SHP77 treated with DMSO at 0.1 percent for 48 hours (cell line): ENCODE data around the gene CABLES1.

Source experiments
- DNase-seq: peaks from one replicate; lab custom pipeline; 2025; lab: John Stamatoyannopoulos, UW

The CABLES1 gene

DNA sequence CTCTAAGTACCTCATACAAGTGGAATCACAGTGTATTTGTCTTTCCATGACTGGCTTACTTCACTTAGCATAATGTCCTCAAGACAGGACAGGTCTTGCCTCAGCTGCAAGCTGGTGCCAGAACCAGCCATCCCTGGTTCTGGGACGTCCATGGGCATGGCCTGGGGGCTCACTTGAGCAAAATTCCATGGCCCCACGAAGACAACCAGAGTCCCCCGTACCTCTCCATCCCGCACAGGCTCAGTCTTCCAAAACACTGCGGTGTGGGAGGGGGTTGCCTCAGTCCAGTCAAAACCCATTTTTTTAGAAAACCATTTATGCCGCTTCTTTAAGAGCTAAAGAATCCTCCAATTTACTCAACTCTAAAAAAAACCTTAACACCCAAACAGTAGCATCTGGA is 21.7 kb upstream of the CABLES1 start:
- DNase-seq, result no peak

- no peak for DNase-seq
Measured at GRCh38 chr18:23114171-23114881, 21.0 kb upstream of the CABLES1 start.

- DNase-seq, result no peak
Measured at GRCh38 chr18:23114911-23115310, 20.4 kb upstream of the CABLES1 start.

- no peak for DNase-seq
Measured at GRCh38 chr18:23115683-23116096, 19.6 kb upstream of the CABLES1 start.

DNA sequence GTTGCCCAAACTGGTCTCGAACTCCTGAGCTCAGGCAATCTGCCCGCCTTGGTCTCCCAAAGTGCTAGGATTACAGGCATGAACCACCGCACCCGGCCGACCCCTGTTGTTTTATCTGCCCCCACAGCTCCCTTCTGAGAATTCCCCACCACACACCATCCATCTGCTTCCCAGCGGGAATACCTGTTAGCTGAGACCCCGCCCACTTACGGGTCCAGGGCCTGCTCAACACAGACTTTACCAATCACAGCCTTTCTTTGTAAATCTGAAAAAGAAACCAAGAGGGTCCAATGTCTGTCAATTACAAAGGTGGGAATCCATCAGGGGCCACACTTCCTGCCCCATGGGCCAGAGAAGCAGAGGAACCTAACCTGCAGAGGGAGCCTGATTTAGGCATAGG is 14.2 kb upstream of the CABLES1 start:
- DNase-seq, result no peak

GRCh38 chr18:23122334-23123229 is 12.7 kb upstream of the CABLES1 start:
- DNase-seq, result no peak

GRCh38 chr18:23126376-23127056 is 8.8 kb upstream of the CABLES1 start:
- no peak for DNase-seq

- no peak for DNase-seq
Measured at GRCh38 chr18:23127090-23127489, 8.2 kb upstream of the CABLES1 start.

GRCh38 chr18:23129355-23130002 is 5.8 kb upstream of the CABLES1 start:
- DNase-seq, result no peak

DNA sequence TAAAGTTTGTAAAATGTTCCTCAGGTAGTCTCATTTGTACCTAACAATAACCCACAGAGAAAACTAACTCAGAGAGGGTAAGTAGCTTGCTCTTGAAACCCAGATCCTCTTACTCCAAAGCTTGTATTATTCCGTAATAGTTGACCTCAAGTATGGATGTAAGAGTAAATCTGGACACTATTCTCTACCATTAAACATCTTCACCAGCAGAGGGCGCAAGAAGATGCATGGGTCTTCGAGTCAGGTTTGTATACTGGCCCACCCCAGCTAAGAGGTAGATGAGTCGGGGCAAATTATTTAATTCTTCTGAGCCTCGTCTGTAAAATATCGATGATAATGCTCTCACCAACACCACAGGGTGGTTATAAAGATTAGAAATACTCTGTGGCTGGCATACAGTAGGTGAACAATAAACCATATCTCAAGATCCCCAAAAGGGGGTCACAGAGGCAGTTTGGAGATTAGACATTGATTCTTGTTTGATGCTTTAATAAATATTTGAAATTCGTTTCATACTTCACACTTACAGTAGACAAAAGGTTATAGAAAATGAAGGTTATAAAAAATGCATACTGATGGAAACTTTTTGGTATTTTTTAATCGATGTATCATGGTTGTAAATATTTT is 3.5 kb upstream of the CABLES1 start:
- DNase-seq, result peak; percentile 51

DNA sequence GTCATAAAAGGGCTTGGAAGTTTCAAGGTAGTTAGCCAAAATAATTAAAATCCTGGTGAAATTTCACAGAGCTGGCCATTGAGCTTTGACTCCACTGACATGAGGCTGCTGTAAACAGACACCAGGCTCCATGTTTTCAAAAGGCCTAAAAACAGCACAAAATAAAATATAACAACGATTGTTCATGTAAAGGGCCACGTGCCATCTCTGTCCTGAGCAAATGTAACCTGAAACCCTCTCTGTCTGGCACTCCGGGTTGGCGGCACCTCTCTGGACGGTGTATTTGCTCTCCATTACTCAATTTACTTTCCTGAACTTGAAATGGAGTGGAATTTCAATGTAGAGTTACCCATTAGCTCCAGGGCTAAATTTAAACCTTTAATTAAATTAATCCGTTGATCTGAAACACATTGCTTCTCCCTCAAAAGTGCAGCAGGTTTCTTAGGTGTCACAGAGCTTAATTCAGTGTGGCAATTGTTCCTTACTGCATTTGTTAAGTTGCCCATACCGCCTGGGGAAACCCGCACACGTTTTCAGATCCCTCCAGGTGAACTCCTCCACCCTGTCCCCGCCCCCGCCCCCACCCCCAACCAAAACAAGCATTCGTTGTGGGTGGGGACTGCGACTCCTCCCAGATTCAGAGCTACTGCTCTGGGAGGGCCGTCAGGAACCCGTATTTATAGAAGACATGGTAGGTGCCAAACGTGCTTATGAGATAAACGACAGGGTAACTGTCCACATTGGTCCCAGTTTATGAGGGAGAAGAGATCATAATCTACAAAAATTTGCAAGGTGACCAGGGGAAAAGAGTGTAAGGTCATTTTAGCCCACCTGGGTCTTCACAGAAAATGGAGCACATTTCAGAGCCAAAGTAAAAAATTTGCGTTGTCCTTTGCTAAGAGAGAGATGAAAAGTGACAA is 1.2 kb upstream of the CABLES1 start:
- peak; percentile 70 for DNase-seq

- DNase-seq, result no peak
Measured at GRCh38 chr18:23135550-23136325, 453 bp downstream of the CABLES1 start.

GRCh38 chr18:23136326-23137096 is 1.2 kb downstream of the CABLES1 start:
- DNase-seq, result no peak

- DNase-seq, result no peak
Measured at GRCh38 chr18:23137097-23137635, 1.9 kb downstream of the CABLES1 start.

DNA sequence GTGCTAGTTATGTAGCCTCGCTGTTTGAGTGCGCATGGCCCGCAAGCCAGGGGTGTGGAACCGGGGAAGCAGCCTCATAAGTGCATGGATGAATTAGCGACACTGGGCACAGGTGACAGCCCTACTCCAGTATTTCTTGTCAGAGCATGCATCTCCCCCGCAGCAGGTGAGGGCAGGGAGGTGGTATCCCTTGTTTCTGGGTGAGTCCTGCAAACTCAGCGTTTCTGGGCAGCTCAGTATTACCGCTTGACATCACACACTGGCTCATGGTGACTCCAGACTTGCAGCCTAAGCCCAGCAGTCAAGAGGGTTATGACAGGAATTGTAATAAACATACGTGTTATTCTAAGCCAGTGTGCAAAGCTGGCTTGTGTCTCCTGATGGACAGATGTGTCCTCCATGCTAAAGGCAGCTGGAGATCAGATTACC is 2.5 kb downstream of the CABLES1 start:
- DNase-seq, result no peak

- peak; percentile 14 for DNase-seq
Measured at GRCh38 chr18:23138471-23138870, 3.2 kb downstream of the CABLES1 start.

DNA sequence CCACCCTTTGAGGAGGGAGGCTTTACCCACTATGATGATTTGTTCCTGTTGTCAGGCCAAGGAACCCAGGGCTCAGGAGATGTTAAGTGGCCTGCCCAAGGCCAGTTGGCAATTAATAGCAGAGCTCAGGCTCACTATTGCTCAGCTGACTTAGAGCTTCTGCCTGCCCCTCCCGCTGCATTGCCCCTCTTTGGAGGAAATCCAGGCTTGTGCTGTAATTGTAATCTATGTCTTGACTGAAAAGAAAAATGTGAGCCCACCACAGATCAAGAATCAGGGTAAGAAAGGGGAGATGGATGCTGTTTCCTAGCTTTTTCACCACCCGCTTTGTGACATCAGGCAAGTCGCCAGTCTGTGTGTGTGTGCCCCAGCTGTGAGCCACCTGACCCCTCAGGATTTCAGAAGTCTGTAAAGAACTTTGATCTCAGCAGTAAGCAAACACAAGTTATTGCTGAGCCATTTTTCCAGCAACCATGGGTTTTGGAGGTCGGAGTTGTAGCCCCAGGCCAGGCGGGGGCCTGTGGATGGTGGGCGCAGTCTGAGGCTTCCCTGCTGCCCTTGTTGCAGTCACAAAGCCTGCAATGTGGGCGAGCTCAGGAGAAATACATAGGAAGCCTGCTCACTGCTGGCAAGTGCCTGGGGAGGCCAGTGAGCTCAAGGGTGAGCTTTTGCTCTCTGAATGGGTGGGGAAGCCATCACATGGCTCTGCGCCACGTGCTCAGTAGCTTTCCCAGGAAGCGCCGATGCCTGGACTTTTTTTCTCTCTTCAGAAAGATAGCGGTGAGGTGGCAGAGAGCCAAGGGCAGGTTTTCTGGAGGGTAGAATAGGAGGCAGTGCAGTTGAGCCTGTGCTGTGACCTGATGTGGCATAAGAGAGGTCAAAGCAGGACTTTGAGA is 6.1 kb downstream of the CABLES1 start:
- DNase-seq, result no peak
